PC-9 (cell line): ENCODE data around the gene CNKSR3.

Experiments used
- CTCF ChIP-seq: fragments of 200-600 bp; sonication (generic); conservative IDR thresholded peaks from 2 replicates; pipeline ENCODE4 v1.6.1; 2017; ENCODE audit warnings: mixed run types, antibody characterized with exemption, mild to moderate bottlenecking, moderate library complexity
- EZH2 ChIP-seq: fragments of 200-600 bp; sonication (generic); IDR thresholded peaks from 2 replicates; pipeline ENCODE4 v1.8.0; 2017; ENCODE audit warnings: antibody characterized with exemption, low read depth

GRCh38 chr6:154345811-154346210 lies 164.7 kb downstream of the CNKSR3 start:
- TF ChIP-seq CTCF = no peak
- no peak for TF ChIP-seq EZH2
